ENCODE results near the gene C1QL4. TPM values are rescaled to one million over a fixed set of nuclear protein-coding genes. Genes with fewer than 3 reads are reported as not detected.

C1QL4 gene
- polyA plus RNA-seq, 3 donors, result not detected

DNA sequence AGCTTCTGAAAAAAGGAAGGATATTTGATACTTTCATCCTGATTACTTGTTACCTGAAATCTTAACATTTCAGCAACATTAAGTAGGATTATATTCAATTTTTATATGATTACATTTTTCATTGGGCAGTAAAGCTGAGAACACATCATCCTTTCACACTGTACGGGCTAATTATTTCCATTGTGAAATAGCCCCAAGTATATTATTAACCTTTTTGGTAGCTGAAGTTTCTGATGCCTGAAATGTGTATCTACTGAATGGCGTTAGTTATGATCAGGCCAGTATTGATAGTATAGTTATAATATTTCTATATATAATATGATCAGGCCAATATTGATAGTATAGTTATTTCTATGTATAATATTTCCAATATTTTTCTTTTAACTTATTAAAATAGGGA, 40.4 kb upstream of the C1QL4 start:
- H3K9me3 ChIP-seq (replicated peaks in 1 of 2; ENCODE audit: control insufficient read depth in 1 of 2, insufficient read depth in 1 of 2, low read length in 2 of 2), result no peaks in the 10 kb centered on the region
- no peak overlapping the region for H2AFZ ChIP-seq (ENCODE audit: insufficient read depth, low read depth, low read length, poor library complexity, severe bottlenecking)
- no peak overlapping the region for H3K27ac ChIP-seq (ENCODE audit: low read depth in 1 of 2, low read length in 2 of 2)
- Mint-ChIP-seq H3K9me3 (no peaks in the 10 kb centered on the region), H3K4me3 (no peak overlapping the region), H3K36me3 (peaks cover 0 to 4% of the 10 kb centered on the region in 2 donors), H3K27me3 (ENCODE audit: low read depth in 3 of 3) (no peaks in the 10 kb centered on the region), H3K4me1 (peaks cover 3% of the 10 kb centered on the region), H3K27ac (no peak overlapping the region)
- H3K36me3 ChIP-seq (replicated peaks in 1 of 2; ENCODE audit: control insufficient read depth in 1 of 2, insufficient read depth in 2 of 2, low read length in 2 of 2), result no peaks in the 10 kb centered on the region
- no CpG with 5 or more reads among the region's 2 CpGs for WGBS (ENCODE audit: insufficient coverage)
- H3K4me3 ChIP-seq (replicated peaks in 1 of 3; ENCODE audit: low read depth in 2 of 3, low read length in 3 of 3), result no peak overlapping the region
- no peak for DNase-seq
- no peaks in the 10 kb centered on the region for H3K79me2 ChIP-seq (ENCODE audit: insufficient read depth, low read length)
- H4K20me1 ChIP-seq (ENCODE audit: insufficient read depth, low read length), result no peaks in the 10 kb centered on the region
- peaks cover 0 to 6% of the 10 kb centered on the region in 2 donors for H3K4me1 ChIP-seq (ENCODE audit: control insufficient read depth in 1 of 2, insufficient read depth in 2 of 2, low read length in 2 of 2)
- no peak overlapping the region for H3K4me2 ChIP-seq (replicated peaks; ENCODE audit: extremely low read depth, low read length, poor library complexity, severe bottlenecking)
- TF ChIP-seq, protein P1, sequence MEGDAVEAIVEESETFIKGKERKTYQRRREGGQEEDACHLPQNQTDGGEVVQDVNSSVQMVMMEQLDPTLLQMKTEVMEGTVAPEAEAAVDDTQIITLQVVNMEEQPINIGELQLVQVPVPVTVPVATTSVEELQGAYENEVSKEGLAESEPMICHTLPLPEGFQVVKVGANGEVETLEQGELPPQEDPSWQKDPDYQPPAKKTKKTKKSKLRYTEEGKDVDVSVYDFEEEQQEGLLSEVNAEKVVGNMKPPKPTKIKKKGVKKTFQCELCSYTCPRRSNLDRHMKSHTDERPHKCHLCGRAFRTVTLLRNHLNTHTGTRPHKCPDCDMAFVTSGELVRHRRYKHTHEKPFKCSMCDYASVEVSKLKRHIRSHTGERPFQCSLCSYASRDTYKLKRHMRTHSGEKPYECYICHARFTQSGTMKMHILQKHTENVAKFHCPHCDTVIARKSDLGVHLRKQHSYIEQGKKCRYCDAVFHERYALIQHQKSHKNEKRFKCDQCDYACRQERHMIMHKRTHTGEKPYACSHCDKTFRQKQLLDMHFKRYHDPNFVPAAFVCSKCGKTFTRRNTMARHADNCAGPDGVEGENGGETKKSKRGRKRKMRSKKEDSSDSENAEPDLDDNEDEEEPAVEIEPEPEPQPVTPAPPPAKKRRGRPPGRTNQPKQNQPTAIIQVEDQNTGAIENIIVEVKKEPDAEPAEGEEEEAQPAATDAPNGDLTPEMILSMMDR (IDR thresholded peaks at IDR 0.05), result no peak
- no peak overlapping the region for H3K9ac ChIP-seq (ENCODE audit: insufficient read depth, low read length, poor library complexity, severe bottlenecking)
- intact Hi-C loops (cut with micrococcal nuclease), result no loop called here
- no peaks in the 10 kb centered on the region for H3K27me3 ChIP-seq (ENCODE audit: control insufficient read depth in 2 of 2, insufficient read depth in 2 of 2, low read length in 2 of 2)

DNA sequence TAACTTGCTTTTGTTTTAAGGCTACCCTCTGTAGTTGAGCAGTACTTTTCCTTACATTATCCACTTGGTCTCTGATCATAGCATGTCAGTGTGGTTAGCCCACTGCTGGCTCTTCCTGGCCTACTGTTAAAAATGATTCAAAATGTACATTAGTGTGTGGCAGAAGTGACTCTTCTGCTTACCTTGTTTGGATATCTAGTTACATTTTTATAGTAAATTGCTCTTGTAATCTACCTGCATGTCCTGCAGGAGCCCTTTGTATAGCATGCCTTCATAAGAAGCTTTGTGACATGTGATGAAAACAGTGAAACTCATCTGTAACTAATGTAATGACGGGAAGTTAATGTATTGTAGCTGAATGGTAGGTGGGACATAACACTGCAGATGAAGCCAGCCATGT, 38.4 kb upstream of the C1QL4 start:
- H3K9me3 Mint-ChIP-seq, result no peaks in the 10 kb centered on the region

More for the DNA sequence above, 38.4 kb upstream of the C1QL4 start:
- Histone ChIP-seq H4K20me1 (ENCODE audit: insufficient read depth, low read length) (no peaks in the 10 kb centered on the region), H3K9ac (ENCODE audit: insufficient read depth, low read length, poor library complexity, severe bottlenecking) (no peak overlapping the region), H3K4me1 (ENCODE audit: control insufficient read depth in 1 of 2, insufficient read depth in 2 of 2, low read length in 2 of 2) (peaks cover 0 to 6% of the 10 kb centered on the region in 2 donors), H3K4me3 (replicated peaks in 1 of 3; ENCODE audit: low read depth in 2 of 3, low read length in 3 of 3) (no peak overlapping the region), H3K4me2 (replicated peaks; ENCODE audit: extremely low read depth, low read length, poor library complexity, severe bottlenecking) (no peak overlapping the region), H3K27me3 (ENCODE audit: control insufficient read depth in 2 of 2, insufficient read depth in 2 of 2, low read length in 2 of 2) (no peaks in the 10 kb centered on the region), H3K79me2 (ENCODE audit: insufficient read depth, low read length) (no peaks in the 10 kb centered on the region), H3K9me3 (replicated peaks in 1 of 2; ENCODE audit: control insufficient read depth in 1 of 2, insufficient read depth in 1 of 2, low read length in 2 of 2) (no peaks in the 10 kb centered on the region), H3K27ac (ENCODE audit: low read depth in 1 of 2, low read length in 2 of 2) (no peak overlapping the region), H2AFZ (ENCODE audit: insufficient read depth, low read depth, low read length, poor library complexity, severe bottlenecking) (no peak overlapping the region), H3K36me3 (replicated peaks in 1 of 2; ENCODE audit: control insufficient read depth in 1 of 2, insufficient read depth in 2 of 2, low read length in 2 of 2) (no peaks in the 10 kb centered on the region)
- Mint-ChIP-seq H3K27me3 (ENCODE audit: low read depth in 3 of 3) (no peaks in the 10 kb centered on the region), H3K4me3 (no peak overlapping the region), H3K4me1 (peaks cover 3% of the 10 kb centered on the region), H3K36me3 (peaks cover 0 to 4% of the 10 kb centered on the region in 2 donors), H3K27ac (no peak overlapping the region)
- WGBS (ENCODE audit: insufficient coverage), result 86% methylated on average over 1 of the region's 1 CpG
- no peak for DNase-seq
- intact Hi-C loops (cut with micrococcal nuclease), result no loop called here
- TF ChIP-seq, protein P1 (IDR thresholded peaks at IDR 0.05), result no peak

All from CD14-positive monocyte (primary cell).